C4-2B (cell line): ENCODE results near the gene CALD1.

Experiments
- H3K27ac ChIP-seq: fragments of 450-650 bp; 2 replicates; pipeline ENCODE4 v1.5.1; 2017
- ZFX ChIP-seq: fragments of 450-650 bp; IDR thresholded peaks from 2 replicates; pipeline ENCODE4 v1.6.1; 2017
- TF ChIP-seq, protein P1 (sequence below): fragments of 450-650 bp; conservative IDR thresholded peaks from 2 replicates; pipeline ENCODE4 v1.5.1; 2017; ENCODE audit warnings: mild to moderate bottlenecking

The CALD1 gene

DNA sequence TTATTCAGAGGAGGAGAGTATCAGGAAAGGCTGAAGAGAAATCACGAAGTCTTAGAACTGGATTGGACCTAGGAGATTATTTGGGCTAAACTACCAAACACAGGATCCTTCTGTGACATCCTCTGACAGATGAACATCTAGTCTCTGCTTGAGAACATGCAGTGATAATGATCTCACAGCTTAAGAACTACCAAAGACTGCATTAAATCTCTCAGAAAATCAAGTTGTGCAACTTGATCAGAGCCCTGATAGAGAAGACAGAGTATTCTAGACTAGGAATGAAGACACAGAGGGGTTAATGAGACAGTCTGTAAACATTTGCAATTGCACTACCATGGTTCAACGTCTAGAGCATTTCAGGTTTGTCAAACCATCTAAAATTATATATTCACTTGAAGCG lies 169.7 kb downstream of the CALD1 start:
- no peak for TF ChIP-seq ZFX
- no peak overlapping the region for H3K27ac ChIP-seq

DNA sequence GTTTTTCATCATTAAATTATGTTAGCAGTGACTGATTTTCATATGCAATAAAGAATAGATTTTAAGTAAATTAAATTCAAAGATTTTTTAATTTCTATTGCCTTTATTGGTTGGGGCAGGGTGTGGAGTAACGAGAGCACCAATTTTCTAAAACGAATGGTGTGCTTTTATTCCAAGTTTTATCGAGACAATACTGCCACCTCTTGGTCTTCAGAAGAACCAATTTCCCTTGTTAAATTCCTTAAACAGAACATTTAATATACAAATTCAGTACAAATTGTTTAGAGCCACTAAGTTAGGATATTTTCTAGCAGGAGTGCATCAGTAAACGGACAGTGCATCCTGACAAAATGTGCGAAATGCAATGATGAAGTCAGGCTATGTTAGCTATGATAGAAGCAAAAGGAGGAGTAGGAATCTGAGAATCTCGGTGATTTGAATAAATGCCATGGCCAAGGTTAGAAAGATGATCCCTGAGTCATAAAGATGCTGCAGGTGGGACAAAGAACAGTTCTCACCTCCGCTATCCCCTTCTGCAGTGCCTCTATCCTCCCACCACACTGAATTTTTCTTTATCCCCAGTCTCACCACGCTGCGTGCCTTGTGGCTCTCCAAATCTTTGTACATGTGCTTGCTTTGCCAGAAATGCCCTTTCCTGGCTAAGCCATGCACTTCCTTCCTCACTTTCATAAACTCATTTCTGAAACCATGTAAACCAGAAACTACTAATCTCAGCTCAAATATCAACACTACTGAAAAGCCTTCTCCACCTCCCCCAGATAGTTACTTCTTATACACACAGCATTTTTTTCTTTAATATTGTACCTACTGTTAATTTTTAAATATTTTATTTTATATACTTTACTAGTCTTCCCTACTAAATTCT lies 175.0 kb downstream of the CALD1 start:
- no peak overlapping the region; the same call in 1 of the 2 replicates for H3K27ac ChIP-seq
- TF ChIP-seq ZFX, result no peak
- TF ChIP-seq, protein P1, sequence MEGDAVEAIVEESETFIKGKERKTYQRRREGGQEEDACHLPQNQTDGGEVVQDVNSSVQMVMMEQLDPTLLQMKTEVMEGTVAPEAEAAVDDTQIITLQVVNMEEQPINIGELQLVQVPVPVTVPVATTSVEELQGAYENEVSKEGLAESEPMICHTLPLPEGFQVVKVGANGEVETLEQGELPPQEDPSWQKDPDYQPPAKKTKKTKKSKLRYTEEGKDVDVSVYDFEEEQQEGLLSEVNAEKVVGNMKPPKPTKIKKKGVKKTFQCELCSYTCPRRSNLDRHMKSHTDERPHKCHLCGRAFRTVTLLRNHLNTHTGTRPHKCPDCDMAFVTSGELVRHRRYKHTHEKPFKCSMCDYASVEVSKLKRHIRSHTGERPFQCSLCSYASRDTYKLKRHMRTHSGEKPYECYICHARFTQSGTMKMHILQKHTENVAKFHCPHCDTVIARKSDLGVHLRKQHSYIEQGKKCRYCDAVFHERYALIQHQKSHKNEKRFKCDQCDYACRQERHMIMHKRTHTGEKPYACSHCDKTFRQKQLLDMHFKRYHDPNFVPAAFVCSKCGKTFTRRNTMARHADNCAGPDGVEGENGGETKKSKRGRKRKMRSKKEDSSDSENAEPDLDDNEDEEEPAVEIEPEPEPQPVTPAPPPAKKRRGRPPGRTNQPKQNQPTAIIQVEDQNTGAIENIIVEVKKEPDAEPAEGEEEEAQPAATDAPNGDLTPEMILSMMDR, result peak; percentile 86

DNA sequence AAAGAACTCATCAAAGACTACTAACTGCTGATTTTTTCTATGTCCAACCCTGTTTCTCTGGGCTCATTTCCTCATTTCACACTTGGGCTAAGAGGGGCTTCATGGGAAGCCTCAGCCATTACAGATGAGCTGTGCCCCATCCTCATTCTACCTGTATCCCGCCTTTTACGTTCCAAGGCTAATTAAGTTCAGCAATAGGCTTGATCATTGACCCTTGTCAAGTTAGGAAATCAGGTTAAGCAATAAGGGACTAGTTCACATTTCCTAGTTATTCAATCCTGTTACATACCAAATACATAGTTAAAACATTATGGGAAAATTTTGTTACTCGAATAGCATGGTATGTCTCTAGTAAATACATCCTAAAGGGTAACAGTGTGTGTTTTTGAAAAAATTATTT lies 177.6 kb downstream of the CALD1 start:
- no peak overlapping the region for H3K27ac ChIP-seq
- TF ChIP-seq ZFX, result no peak
- TF ChIP-seq, protein P1, result no peak

DNA sequence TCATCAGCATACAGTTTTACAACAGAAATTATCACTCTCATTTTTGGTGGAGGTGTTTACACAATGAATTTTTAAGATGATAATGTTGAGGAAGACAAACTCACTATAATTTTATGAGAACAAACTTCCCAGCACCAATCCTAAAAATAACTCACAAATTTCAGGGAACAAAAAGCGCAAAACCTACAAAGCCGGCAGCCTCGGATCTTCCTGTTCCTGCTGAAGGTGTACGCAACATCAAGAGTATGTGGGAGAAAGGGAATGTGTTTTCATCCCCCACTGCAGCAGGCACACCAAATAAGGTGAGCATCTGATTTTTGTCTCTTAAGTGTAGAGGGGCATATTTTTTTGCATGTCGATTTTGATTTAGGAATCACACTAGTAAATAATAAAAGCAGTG lies 180.4 kb downstream of the CALD1 start:
- no peak for TF ChIP-seq ZFX
- TF ChIP-seq, protein P1, result no peak
- peak overlapping the region; percentile 94 for H3K27ac ChIP-seq

DNA sequence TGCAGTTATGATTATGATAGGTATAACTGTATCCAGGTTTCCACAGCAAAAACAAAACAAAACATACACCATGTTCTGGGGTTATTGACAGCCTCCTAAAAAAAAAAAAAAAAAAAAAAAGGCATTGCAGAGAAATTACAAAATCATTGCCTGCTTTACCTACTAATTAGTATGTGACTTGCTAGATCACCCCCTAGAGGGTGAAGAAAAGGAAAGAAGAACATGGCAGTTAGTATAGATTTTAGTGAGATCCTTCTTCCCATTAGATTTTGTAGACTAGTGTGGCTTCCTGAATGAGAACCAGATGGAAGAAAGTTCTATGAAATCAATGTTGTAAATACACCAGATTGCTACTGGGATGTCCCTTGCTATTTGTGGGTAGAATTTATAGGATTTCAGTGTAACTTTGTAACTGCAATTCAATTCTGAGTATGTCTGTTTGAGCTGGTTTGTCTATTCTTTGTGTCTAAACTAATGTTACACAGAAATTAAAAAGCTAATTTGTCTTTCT lies 182.9 kb downstream of the CALD1 start:
- TF ChIP-seq ZFX, result no peak
- TF ChIP-seq, protein P1, result peak; percentile 10; the same call in 1 of the 2 replicates
- no peak overlapping the region for H3K27ac ChIP-seq

DNA sequence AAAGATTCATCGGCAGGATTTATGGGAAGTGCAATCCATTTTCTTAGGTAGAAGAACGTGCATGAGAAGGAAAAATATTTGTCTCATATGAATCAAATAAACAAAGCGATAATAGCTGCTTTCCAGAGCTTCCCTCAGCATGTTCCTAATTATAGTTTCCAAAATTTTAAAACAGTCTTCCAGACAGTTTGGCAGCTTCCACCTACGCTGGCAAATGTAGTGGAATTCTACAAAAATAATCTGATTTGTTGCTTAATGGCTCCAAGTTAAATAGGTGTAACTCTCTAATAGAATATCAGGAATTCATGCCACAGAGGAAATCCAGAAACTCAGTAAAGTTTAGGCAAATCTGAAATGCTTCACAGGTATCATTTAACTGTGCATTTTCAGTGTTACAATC lies 183.6 kb downstream of the CALD1 start:
- no peak overlapping the region for H3K27ac ChIP-seq
- TF ChIP-seq, protein P1, result no peak
- TF ChIP-seq ZFX, result no peak

DNA sequence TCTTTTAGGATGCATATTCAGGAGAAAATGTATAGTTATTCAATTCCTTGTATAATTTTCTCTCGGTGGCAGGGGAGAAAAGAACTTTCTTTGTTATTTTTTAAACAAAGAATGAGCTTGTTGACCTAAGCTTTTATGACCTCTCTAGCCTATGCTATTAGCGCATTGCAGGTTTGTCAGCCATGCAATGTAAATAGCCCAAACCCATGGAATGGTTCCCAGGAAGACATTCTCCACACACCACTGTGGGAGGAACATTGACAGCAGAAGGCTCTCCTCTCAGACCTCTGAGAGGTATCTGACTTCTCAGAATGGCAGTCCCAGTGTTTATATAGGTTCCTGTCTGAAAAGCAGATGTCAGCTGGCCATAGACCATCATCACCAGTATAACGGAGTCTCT lies 187.3 kb downstream of the CALD1 start:
- H3K27ac ChIP-seq, result peak overlapping the region; percentile 64; the same call in 1 of the 2 replicates

More for the DNA sequence above, 187.3 kb downstream of the CALD1 start:
- no peak for TF ChIP-seq ZFX
- TF ChIP-seq, protein P1, result no peak
